ENCODE results near the gene PANX3. TPM values are rescaled to one million over a fixed set of nuclear protein-coding genes. Genes with fewer than 3 reads are reported as not detected.

Gene PANX3
- total RNA-seq, 4 donors from 2014 or later = not detected

- no peaks in the 10 kb centered on the region for H3K36me3 ChIP-seq
- DNase-seq = no peak
- intact Hi-C loops (cut with DNase I; ENCODE audit: low total_unique reads) = no loop called here
- H3K27ac ChIP-seq = no peak overlapping the region
- H3K4me3 ChIP-seq = no peak overlapping the region
- TF ChIP-seq CTCF (IDR thresholded peaks at IDR 0.05) = no peak
- no peaks in the 10 kb centered on the region for H3K4me1 ChIP-seq
- H3K9me3 ChIP-seq = no peaks in the 10 kb centered on the region
- no peaks in the 10 kb centered on the region for H3K27me3 ChIP-seq
Measured at GRCh38 chr11:124639186-124639585, 28.0 kb downstream of the PANX3 start.

- no peaks in the 10 kb centered on the region for H3K4me1 ChIP-seq
- TF ChIP-seq POLR2A (IDR thresholded peaks at IDR 0.05) (no peak), CTCF (IDR thresholded peaks at IDR 0.05) (no peak)
- no peaks in the 10 kb centered on the region for H3K36me3 ChIP-seq
- H3K9me3 ChIP-seq = no peaks in the 10 kb centered on the region
- intact Hi-C loops (cut with DNase I; ENCODE audit: low total_unique reads) = no loop called here
- H3K27ac ChIP-seq = no peak overlapping the region
- DNase-seq = no peak
- no peak overlapping the region for H3K4me3 ChIP-seq
- no peaks in the 10 kb centered on the region for H3K27me3 ChIP-seq
Measured at GRCh38 chr11:124640666-124641065, 29.4 kb downstream of the PANX3 start.

- intact Hi-C loops (cut with DNase I; ENCODE audit: low total_unique reads) = no loop called here
- no peaks in the 10 kb centered on the region for H3K9me3 ChIP-seq
- no peaks in the 10 kb centered on the region for H3K4me1 ChIP-seq
- TF ChIP-seq CTCF (IDR thresholded peaks at IDR 0.05) = no peak
- TF ChIP-seq POLR2A (IDR thresholded peaks at IDR 0.05) = no peak
- H3K27me3 ChIP-seq = no peaks in the 10 kb centered on the region
- no peak overlapping the region for H3K4me3 ChIP-seq
- H3K27ac ChIP-seq = no peak overlapping the region
- no peak for DNase-seq
- no peaks in the 10 kb centered on the region for H3K36me3 ChIP-seq
Measured at GRCh38 chr11:124642628-124643027, 31.4 kb downstream of the PANX3 start.

GRCh38 chr11:124643042-124643604 lies 31.9 kb downstream of the PANX3 start:
- H3K36me3 ChIP-seq = no peaks in the 10 kb centered on the region
- H3K27ac ChIP-seq = no peak overlapping the region
- DNase-seq = no peak
- H3K9me3 ChIP-seq = no peaks in the 10 kb centered on the region
- no peaks in the 10 kb centered on the region for H3K27me3 ChIP-seq
- H3K4me3 ChIP-seq = no peak overlapping the region
- intact Hi-C loops (cut with DNase I; ENCODE audit: low total_unique reads) = no loop called here
- TF ChIP-seq CTCF (IDR thresholded peaks at IDR 0.05) (no peak), POLR2A (IDR thresholded peaks at IDR 0.05) (no peak)
- H3K4me1 ChIP-seq = no peaks in the 10 kb centered on the region

- Histone ChIP-seq H3K27me3 (no peaks in the 10 kb centered on the region), H3K9me3 (no peaks in the 10 kb centered on the region), H3K36me3 (no peaks in the 10 kb centered on the region), H3K27ac (no peak overlapping the region), H3K4me1 (no peaks in the 10 kb centered on the region), H3K4me3 (no peak overlapping the region)
- TF ChIP-seq CTCF (IDR thresholded peaks at IDR 0.05) = no peak
- TF ChIP-seq POLR2A (IDR thresholded peaks at IDR 0.05) = no peak
- intact Hi-C loops (cut with DNase I; ENCODE audit: low total_unique reads) = no loop called here
- no peak for DNase-seq
Measured at GRCh38 chr11:124643605-124644425, 32.6 kb downstream of the PANX3 start.

Data from uterus (tissue), 4 donors.